Measurements from ENCODE around the gene NNMT. TPM values are rescaled to one million over a fixed set of nuclear protein-coding genes. Genes with fewer than 3 reads are reported as not detected.
A peak's percentile ranks its signal among the peaks of the same experiment; 100 is the strongest.
"Not testable (repeated sequence)": the region's sequence is repeated elsewhere in the genome, so short reads cannot be mapped to it uniquely, and the experiment has no call there.

NNMT gene
- polyA plus RNA-seq, 3 donors: 0.68 to 1.4 (median 0.96) TPM

DNA sequence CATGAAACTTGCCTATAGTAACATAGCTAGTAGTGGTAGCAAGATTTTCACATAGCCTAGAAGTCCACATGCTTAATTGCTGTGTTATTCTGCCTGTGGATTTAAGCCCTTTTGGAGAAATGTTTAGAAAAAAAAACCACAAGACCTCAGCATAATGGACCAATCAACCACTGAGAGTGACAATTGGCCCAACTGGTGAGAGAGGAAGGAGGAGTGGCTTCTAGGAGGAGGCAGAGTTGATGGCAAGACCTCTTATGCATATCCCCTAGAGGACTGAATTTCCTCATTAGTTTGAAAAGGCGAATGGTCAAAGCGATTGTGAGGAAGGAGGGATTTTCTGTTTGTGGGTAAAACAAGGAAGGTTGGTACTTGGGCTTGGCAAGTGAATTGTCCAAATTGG, 30.6 kb downstream of the NNMT start:
- DNase-seq (ENCODE audit: extremely low read depth in 1 of 11, low read depth in 9 of 11, low spot score in 4 of 11): no peak

DNA sequence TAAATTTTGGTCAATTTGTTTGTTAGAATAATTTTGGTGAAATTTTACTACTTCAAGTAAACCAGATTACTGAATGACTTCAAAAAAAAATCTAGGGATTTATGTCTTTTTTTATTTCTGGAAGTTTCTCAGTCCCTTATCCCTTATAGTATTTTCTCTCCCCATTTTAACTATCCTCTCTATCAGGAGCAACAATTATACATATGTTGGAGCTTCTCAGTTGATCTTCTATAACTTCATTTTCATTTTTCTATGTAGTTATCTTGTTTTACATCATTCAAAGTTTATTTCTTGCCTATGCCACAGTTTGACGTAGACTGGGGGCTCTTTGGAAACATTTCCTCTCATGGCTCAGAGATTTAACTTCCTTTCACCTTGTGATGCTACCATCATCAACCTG, 34.2 kb downstream of the NNMT start:
- no peak for DNase-seq (ENCODE audit: extremely low read depth in 1 of 11, low read depth in 9 of 11, low spot score in 4 of 11)

DNA sequence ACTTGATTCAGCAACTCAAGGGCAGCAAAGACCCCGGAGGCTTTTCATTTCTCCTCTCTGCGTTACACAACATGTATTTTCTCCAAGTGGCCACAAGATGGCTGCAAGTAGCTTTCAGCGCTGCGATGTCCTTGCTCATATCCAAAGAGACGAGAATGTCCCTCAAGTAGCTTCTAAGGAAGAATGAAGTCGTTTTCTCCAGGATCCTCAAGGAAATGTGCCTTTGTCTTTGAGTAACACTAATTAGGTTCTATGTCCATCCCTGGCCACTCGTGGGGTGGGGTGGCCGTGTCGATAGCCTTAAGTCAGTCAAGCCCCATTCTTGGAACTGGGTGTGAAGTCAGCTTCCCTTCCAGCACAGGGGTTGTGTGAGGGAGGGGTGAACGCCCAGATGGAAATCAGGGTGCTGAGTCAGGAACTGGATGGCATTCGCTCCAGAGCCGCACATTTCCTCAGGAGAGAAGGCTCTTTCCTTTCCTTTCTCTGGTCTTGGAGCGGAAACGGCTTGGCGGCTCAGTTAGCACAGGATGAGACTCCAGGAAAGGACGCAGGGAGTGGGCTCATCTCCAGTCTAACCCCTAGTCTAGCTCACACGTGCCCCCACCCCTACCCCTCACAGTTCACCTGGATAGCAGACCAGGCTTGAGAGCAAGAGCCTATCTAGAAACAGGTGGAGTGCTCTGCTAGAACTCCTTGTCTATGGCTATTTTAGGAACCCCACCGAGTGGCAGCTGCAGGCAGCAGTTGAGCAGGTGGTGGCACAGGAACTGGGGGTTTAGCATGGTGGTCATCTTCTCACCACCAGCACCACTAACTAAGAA, 44.3 kb downstream of the NNMT start:
- peak in 9 of 11 donors; percentile 25 to 54 (median 43) for DNase-seq (ENCODE audit: extremely low read depth in 1 of 11, low read depth in 9 of 11, low spot score in 4 of 11)

DNA sequence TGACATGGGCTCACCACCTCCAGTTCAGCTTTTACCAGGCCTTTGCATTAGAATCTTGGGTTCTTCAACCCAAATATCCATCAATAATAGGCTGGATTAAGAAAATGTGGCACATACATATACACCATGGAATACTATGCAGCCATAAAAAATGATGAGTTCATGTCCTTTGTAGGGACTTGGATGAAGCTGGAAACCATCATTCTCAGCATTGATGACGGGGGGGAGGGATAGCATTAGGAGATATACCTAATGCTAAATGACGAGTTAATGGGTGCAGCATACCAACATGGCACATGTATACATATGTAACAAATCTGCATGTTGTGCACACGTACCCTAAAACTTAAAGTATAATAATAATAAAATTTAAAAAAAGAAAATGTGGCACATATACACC, 45.5 kb downstream of the NNMT start:
- not testable (repeated sequence) for DNase-seq (ENCODE audit: extremely low read depth in 1 of 11, low read depth in 9 of 11, low spot score in 4 of 11)

DNA sequence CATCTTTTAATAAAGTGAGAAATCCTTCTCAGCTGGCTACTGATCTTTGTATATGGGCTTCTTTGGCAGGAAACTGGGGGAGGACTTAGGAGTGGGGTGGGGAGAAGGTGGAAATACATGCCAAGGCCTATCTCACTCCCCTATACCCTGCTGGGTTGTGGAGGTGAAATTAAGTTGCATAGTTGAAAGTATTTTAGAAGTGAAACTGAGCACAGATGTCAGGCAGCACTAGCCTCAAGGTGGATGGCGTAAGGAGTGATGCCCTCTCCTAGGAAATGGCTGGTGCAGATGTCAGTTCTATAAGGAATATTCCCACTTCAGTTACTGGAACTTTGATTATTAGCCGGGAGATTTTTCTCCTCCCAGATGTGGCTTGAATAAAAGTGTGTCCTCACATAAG, 46.3 kb downstream of the NNMT start:
- DNase-seq (ENCODE audit: extremely low read depth in 1 of 11, low read depth in 9 of 11, low spot score in 4 of 11): no peak

DNA sequence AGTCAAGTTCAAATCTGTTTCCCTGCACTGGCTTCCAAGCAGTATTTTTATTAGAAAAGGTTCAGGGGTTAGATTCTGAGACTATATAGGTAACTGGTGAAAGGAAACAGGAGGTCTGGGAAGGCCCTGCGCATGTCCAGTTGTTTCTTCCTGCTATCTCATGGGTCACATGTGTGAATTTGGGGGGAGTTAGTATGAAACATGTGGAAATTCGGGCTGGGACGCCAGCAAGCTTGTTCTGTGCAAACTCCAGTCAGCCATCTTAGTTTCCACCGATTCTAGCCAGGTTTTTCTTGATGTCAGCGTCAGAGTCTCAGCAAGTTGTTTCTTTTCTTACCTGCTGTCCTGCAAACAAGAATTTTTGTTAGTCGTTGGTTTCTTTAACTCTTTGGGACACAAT, 46.8 kb downstream of the NNMT start:
- DNase-seq (ENCODE audit: extremely low read depth in 1 of 11, low read depth in 9 of 11, low spot score in 4 of 11): no peak

DNA sequence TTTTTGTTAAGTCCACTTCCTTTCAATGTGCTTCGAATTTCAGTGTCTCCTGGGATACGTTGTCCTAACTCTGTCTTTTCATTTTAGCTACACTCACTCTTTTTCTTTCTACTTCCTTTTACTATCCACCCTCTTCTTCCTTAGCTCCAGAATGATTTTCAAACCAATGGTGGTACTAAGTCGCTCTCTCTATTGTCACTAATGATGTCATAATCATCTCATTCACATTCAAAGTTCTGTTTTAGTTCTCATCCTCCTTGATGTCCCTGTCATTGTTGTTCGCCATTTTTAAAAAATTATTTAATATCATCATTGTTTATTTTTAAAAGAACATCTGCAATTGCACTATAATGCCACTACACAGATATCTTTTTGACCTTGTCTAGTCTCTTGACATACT, 47.3 kb downstream of the NNMT start:
- DNase-seq (ENCODE audit: extremely low read depth in 1 of 11, low read depth in 9 of 11, low spot score in 4 of 11): no peak

DNA sequence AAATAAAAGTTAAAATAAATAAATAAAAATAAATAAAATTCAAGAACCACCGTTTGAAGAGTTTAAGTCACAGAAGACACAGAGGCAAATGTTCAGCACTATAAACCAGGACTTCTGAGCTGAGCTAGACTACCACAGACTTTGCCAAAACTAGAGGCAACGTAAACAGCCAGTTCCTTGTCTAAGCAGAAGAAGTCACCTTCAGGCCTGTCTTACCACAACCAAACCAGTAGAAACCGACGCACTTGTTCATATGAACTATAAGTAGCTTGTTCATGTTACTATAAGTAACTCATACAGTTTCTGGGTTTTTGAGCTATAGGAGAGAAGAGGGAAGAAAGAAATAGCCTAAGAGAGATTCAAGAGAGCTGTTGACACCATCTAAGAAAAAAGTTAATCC, 48.3 kb downstream of the NNMT start:
- no peak for DNase-seq (ENCODE audit: extremely low read depth in 1 of 11, low read depth in 9 of 11, low spot score in 4 of 11)

DNA sequence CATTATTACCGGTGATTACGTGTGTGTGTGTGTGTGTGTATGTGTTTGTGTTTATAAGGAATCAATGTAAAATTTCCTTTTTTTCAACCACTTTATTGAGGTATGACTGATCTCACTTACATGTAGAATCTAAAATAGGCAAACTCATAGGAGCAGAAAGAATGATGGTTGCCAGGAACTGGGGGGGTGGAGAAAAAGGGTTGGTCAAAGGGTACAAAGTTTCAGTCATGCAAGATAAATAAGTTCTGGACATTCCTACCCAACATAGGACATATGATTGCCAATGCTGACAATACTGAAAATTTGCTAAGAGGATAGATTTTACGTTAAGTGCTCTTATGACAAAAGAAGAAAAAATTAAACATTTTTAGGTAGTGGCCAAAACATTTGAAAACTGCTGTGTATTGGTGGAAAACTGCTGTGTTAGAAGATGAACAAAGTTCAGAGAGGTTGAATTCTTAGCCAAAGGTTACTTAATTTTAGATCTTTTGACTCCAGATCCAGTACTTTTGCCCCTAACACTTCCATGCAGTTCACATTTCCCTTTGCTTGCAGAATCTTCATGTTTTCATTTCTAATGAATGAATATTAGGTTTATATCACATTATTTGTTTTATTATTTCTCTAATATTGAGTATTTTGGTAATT, 49.5 kb downstream of the NNMT start:
- DNase-seq (ENCODE audit: extremely low read depth in 1 of 11, low read depth in 9 of 11, low spot score in 4 of 11): no peak

DNA sequence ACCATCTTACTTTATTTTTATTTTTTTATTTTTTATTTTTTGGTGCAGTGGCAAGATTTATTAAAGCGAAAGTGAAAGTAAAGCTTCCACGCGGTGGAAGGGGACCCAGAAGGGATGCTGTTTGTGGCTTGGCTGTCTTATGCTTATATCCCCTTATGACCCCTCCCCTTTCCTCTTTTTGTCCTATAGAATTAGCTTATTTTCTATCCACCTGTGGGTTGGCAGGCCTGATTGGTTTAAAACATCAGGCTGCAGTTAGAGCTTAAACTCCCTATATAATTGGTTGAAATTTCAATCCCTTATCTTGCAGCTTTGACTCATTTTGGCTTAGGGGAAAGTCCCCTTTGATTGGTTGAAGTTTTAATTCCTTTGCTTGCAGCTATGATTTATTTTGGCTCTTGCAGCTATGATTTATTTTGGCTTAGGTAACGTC, 50.5 kb downstream of the NNMT start:
- DNase-seq (ENCODE audit: extremely low read depth in 1 of 11, low read depth in 9 of 11, low spot score in 4 of 11): no peak

DNA sequence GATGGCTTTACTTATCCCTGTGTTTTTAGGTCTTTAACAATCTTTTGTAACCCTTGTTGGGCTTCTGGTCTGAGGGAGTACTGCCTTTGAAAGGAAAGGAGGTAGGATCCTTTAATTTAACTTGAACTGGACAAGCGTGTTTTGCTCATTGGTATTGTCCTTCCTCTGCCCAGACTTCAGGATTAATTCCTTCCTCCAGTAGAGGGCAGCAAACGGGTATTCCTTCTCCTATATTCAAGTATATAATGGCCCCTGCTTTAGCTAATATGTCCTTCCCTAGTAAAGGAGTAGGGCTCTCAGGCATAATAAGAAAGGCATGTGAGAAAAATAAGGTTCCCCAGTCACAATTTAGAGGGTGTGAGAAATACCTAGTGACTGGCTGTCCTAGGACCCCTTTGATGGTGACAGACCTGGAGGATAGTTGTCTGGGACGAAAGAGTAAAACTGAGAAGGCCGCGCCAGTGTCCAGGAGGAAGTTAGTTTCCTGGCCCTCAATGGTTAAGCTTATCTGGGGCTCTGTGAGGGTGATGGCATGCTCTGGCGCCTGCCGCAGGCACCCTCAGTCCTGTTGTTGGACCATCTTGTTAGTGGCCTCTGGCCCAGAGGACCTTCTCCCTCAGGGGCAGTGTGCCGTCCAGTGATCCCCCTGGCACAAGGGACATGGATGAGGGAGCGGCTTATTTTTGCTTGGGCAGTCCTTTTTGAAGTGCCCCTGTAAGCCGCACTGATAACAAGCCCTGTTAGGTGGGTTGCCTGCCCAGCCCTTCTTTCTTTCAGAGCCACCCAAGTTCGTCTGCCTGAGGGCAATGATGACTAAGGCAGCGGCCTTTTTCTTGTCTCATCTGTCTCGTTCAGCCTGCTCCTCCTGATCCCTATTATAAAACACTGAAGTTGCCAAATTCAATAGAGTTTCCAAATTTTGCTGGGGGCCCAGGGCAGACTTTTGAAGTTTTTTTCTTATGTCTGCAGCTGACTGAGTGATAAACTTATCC, 52.3 kb downstream of the NNMT start:
- DNase-seq (ENCODE audit: extremely low read depth in 1 of 11, low read depth in 9 of 11, low spot score in 4 of 11): peak; percentile 29 to 55 (median 42)

DNA sequence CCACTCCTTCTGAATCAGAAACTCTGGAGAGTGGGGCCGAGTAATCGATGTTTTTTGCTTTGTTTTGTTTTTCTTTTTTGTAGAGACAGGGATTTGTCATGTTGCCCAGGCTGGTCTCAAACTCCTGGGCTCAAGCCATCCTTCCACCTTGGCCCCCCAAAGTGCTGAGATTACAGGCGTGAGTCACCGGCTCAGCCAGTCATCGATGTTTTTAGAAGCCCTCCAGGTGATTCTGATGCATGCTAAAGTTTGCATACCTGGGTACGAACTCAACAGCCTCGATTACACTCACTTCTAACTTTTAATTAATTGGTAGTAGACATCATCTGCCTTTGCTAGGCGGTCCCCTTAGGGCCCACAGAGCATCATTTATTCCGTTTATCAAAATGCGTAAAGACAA, 53.8 kb downstream of the NNMT start:
- DNase-seq (ENCODE audit: extremely low read depth in 1 of 11, low read depth in 9 of 11, low spot score in 4 of 11): no peak

DNA sequence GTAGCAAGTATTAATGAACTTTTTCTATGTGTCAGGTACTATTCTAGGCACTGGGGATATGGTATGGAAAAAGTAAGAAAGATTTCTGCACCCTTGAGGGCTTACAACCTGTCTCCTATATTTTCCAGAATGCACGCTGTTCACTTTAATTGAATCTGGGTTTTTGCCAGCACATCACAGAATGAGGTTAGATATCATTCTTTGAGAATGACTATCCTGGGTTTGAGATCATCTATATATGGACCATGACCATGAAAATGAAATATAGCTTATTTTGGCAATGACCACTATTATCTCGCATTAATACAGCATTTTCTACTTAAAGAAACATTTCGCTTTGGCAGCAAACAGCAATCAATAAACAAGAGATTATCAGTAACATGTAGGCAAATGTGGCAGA, 57.2 kb downstream of the NNMT start:
- DNase-seq (ENCODE audit: extremely low read depth in 1 of 11, low read depth in 9 of 11, low spot score in 4 of 11): no peak

DNA sequence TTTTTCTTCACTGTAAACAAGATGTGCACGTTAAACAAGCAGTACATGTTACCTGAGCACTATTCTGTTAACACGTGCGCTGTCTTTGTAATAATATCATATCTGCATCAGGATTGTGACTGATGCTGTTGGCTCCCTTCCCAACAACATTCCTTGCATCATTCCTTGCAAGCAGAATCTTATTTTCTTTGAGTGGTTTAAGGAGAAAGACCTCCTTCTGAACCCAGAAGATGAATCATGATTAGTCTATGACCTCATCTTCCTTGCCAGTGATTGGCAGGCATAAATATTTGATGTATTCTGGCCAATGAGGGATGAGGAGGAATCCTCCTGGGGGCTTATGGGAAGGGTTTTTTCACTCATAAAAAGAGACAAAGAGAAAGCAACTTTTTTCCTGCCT, 57.9 kb downstream of the NNMT start:
- DNase-seq (ENCODE audit: extremely low read depth in 1 of 11, low read depth in 9 of 11, low spot score in 4 of 11): no peak

DNA sequence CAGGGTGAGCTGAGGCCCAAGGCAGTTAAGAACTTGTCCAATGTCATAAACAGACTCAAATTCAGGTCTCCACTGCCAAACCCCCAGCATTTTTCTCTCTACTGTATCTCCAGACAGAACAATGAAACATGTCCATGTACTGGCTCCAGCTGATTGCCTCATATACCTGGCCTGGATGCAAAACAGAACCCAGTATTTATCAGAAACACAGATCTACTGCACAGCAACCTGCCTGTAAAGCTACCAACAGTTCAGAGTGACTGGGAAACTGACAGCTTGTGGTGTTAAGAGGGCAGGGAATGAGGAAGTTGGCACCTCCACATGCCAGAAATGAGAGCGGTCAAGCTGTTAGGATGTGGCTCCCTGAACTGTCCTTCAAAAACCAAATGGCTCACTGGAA, 62.5 kb downstream of the NNMT start:
- DNase-seq (ENCODE audit: extremely low read depth in 1 of 11, low read depth in 9 of 11, low spot score in 4 of 11): no peak

DNA sequence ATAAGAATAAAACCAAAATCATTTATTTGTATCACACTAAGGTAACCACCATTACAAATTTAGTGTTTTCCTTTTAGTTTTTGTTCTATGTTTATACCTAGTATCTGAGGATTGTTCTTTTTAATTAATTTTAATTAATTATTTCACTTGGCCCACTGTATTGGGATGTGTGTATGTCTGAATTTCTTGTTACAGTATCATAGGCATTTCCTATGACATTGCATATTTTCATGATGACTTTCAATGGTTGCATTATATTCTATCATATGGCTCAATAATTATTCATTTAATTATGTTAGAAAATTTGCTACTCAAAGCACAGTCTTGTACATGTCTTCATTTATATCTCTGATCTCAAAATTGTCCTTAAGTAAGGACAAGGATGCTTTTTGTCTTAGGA, 63.1 kb downstream of the NNMT start:
- DNase-seq (ENCODE audit: extremely low read depth in 1 of 11, low read depth in 9 of 11, low spot score in 4 of 11): no peak

DNA sequence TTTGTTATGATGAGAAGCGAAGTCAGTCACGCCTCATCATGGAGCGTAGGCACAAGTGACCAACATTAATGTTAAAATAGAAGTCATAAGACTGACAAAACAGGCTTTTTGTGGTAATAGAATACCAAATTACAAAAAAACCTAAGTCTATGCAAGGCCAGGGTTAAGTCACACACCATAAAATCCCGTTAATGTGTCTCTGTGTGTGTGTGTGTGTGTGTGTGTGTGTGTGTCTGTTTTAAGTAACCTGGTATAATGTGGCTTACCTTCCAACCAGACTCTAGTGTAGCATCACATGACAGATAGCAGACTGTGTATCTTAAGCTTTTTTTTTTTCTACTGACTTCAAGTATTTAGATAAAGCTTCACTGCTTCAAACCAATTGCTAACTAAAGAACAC, 66.1 kb downstream of the NNMT start:
- DNase-seq (ENCODE audit: extremely low read depth in 1 of 11, low read depth in 9 of 11, low spot score in 4 of 11): peak in 1 of 11 donors; percentile 10

DNA sequence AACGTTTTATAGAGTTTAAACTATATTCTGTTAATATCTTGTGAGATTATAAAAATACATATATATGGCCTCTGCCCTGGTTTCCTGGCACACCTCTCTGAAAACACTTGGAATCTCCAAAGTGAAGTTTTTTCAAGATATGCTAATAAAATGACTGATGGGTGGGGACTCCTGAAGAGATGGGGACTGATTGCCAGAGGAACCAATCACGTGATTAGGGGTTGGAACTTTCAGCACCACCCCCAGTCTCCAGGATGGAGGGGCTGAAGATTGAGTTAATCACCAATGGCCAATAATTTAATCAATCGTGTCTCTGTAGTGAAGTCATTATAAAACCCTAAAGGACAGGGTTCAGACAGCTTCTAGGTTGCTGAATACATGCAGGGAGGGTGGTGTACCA, 66.8 kb downstream of the NNMT start:
- no peak for DNase-seq (ENCODE audit: extremely low read depth in 1 of 11, low read depth in 9 of 11, low spot score in 4 of 11)

All from renal cortex interstitium (tissue), 11 donors.